Measurements from ENCODE around the gene NDUFA8.

Gene NDUFA8

DNA sequence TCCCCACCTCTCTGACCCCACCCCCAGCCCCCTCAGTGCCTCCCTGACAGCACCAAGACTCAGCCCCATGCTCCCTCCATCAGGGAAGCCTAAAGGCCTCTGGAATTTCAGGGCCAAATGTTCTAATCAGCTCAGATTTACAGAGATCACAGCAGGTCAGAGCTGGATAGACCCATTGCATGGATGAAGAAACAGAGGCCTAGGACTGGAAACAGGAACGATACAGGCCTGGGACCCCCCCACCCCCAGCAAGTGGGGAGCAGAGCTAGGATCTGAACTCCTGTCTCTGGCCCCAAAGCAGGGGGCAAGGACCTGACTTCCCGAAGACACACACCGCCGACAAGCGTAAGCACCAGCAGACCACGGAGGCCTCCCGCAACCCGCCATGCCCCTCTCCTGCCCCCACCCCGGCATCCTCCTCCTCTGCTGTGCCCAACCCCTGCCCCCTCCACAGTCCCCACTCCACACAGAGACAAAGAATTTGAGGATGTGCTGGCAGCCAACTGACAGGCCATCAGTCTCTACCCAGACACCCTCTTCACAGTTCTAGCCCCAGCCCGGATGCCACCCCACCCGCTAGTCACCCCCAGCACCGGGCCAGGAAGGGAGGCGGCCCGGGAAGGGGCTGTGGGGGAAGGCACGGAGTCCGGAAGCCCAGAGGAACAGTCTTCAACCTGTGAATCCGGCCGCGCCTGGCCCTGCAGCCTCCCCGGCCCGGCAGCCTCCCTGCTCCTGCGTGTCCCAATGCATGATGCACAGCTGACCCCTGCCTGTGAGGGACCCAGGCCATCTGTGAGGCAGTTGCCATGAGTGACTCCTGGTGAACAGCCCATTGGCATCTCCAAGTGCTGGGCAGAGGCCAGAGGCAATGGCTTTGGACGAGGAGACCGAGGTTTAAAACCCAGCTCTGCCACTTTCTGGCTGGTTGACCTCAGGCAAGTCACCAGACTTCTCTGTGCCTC is 31.3 kb downstream of the NDUFA8 start:
- TF ChIP-seq, protein P1, sequence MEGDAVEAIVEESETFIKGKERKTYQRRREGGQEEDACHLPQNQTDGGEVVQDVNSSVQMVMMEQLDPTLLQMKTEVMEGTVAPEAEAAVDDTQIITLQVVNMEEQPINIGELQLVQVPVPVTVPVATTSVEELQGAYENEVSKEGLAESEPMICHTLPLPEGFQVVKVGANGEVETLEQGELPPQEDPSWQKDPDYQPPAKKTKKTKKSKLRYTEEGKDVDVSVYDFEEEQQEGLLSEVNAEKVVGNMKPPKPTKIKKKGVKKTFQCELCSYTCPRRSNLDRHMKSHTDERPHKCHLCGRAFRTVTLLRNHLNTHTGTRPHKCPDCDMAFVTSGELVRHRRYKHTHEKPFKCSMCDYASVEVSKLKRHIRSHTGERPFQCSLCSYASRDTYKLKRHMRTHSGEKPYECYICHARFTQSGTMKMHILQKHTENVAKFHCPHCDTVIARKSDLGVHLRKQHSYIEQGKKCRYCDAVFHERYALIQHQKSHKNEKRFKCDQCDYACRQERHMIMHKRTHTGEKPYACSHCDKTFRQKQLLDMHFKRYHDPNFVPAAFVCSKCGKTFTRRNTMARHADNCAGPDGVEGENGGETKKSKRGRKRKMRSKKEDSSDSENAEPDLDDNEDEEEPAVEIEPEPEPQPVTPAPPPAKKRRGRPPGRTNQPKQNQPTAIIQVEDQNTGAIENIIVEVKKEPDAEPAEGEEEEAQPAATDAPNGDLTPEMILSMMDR (IDR thresholded peaks at IDR 0.05), result no peak

DNA sequence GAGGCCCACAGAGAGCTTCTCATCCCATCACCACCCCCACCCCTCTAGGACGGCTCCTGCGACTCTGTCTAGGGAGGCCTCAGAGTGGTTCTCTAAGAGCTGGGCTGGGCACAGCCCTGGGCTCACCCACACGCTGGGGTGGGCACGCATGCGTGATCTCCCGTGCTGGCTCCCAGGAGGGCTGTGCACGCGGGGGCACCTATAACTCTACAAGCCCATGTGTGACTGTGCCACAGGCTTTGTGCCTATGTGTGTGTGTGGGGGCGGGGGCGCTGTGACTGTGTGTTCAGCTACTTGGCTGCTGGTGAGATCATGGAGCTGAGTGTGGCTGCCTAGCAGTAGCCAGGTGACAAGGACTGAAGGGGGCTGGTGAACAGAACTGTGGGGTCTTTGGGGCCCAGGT is 32.2 kb downstream of the NDUFA8 start:
- TF ChIP-seq, protein P1 (IDR thresholded peaks at IDR 0.05), result no peak

DNA sequence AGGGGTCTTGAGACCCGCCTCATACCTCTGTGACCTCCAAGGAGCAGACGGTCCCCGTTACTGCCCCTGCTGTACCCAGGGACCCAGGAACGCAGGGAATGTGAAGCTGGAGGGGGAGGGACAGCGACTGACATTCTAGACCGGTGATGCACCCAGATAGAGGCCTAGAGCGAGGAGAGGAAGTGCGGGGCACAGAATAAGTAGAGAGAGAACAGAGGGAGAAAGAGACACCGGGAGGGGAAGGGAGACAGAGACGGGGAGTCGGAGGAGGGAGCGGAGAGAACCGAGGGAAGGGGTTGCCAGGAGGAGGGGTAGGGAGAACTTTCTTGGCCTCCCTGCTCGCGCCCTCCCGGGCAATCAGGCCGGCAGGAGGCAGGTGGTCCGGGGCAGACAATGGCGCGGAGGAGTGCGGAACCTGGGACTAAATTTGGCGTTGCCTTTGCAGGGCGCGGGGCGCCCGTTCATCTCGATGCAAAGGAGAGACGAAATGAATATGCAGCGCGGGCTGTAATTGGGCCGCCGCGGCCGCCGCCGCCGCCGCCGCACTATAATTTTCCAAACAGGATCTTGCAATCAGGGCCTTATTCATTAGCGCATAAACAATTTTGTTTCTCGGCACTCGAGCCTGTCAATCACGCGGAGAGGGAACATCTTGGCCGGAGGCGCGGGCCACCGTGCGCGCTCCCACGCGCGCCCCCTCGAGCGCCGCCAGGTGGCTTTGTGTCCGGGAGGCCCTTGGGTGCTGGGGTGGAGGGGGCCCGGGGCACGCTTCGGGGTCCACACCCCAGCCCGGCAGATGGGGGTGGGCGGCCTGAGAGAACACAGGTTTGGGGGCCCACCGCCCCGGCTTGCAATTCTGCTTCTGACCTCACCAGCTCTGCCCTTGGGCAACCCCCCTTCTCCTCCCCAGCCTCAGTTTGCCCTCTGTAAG is 33.0 kb downstream of the NDUFA8 start:
- TF ChIP-seq, protein P1 (IDR thresholded peaks at IDR 0.05), result no peak

DNA sequence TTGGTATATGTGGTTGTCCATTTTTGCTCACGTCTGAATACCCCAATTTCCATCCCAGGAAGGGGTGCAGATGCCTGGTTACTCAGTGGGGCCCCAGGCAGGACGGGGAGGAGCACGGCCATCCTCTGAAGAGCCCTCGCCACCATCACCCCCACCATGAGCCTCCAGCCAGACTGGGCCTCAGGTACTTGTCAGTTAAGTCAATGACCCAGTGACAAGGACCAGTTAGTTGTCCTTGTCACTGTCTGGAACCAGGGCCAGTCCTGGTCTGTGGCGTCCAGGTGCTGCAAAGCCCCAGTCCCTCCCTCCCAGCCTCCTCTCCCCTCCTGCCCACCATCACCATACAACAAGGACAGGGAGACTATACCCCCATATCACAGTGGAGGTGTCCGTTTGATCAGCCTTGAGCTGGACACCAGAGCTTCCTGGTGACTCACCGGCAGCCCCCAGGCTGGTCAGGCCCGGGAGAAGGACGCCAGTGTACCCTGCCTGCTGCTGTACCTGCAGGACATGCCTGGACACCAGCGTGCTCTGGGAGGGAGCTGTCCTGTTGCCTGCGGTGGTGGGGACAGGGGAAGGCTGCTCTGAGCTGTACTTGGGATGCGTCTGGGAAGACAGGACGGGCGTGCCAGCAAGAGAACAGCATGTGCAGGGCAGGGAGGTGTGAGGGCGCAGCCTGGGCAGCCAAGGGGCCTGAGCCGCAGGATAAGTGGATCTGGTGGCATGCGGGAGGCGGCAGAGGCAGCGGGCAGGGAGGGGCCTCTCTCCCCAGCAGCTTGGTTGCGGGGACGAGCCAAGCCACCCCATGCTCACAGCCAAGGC is 33.9 kb downstream of the NDUFA8 start:
- TF ChIP-seq, protein P1 (IDR thresholded peaks at IDR 0.05), result no peak

DNA sequence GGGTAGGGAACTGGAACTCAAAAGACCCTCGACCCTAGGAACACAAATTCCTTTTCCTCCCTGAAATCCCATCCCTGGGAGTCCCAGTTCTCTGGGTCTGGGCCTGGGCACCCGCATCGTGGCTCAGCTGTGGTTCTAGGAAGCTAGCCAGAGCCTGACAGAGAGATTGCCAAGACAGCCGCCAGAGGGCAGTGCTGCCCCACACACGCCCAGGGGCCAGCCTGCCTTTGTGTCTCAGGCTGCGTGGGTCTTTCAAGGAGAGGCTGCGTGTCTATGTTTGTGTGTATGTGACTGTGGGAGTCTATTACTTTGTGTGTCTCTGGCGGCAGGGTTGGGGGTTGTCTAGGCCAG is 34.4 kb downstream of the NDUFA8 start:
- TF ChIP-seq, protein P1 (IDR thresholded peaks at IDR 0.05), result peak; percentile 90

DNA sequence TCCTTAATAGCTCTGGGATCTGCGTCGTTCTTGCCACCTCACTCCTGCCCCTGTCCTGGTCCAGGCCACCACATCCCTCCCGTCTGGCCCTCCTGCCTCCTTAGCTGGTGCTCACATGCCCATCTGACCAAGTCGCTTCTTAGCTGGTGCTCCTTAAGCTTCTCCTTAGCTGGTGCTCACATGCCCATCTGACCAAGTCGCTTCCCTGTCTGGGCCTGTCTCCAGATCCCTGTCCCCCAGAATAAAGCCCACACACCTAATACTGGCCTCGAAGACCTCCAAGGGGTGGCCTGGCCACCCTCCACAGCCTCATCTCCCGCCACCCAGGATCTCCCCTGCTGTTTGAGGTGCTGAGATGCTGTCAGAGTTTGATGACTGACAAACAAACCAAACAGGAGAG is 35.1 kb downstream of the NDUFA8 start:
- TF ChIP-seq, protein P1 (IDR thresholded peaks at IDR 0.05), result no peak

DNA sequence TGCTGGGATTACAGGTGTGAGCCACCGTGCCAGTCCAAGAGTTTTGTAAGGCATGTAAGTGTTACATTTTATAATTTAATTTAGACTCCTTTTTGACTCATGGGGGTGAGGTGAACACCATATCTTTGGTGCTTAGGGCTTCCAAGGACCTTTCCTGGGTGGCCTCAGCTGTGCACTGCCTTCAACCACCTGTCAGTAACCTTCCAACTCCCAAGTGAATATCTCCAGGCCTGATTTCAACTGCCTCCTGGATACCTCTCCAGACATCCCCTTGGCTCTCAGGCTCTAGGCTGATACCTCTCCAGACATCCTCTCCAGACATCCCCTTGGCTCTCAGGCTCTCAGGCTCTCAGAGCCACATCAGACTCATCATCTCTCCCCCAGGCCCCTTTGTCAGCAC is 35.5 kb downstream of the NDUFA8 start:
- TF ChIP-seq, protein P1 (IDR thresholded peaks at IDR 0.05), result no peak

Data from LNCAP (cell line).